Measurements from ENCODE around the gene TRAF2.

TRAF2 gene

DNA sequence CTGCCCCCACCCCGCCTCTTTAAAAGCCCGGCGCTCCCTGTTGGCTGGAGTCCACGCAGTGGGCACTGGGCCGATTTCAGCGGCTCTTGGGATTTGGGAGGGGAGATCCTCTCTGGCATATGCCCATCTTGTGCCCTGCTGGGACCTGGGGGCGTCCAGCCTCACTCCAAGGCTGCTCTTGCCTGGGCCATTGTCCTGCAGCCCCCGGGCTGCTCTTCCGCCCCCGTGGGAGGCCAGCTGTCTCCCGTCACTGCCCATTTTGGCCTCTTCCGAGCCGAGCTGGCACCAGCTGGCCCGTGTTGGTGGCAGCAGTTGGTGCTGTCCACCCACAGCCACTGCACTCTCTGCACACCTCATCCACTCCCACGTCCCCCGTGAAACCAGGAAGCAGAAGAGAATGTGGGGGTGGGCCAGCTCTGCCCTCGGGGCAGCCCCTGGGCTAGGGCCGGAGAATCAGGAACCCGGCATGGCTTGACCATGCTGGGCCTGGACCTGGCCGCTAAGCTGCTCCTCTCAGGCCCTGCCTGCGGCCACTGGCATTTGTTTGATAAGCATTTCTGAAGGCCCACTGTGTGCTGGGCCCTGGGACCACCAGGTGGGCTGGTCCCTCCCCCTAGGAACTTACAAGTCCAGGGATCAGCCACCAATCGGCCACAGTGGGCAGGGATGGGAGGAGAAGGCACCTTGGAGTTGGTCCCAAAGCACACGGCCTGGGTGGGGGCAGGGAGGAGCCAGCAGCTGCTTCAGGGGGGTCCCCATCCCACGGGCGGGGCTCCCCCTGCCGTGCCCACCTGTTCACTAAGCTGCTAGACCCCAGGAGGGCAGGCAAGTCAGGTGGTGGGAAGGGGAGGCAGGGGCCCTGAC lies 60.9 kb downstream of the TRAF2 start:
- TF ChIP-seq, protein P1, sequence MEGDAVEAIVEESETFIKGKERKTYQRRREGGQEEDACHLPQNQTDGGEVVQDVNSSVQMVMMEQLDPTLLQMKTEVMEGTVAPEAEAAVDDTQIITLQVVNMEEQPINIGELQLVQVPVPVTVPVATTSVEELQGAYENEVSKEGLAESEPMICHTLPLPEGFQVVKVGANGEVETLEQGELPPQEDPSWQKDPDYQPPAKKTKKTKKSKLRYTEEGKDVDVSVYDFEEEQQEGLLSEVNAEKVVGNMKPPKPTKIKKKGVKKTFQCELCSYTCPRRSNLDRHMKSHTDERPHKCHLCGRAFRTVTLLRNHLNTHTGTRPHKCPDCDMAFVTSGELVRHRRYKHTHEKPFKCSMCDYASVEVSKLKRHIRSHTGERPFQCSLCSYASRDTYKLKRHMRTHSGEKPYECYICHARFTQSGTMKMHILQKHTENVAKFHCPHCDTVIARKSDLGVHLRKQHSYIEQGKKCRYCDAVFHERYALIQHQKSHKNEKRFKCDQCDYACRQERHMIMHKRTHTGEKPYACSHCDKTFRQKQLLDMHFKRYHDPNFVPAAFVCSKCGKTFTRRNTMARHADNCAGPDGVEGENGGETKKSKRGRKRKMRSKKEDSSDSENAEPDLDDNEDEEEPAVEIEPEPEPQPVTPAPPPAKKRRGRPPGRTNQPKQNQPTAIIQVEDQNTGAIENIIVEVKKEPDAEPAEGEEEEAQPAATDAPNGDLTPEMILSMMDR (IDR thresholded peaks at IDR 0.05; ENCODE audit: insufficient read depth, missing control alignments), result no peak
- no peak for FAIRE-seq
- DNase-seq (ENCODE audit: insufficient read length, low spot score), result no peak

- FAIRE-seq (no peak), DNase-seq (ENCODE audit: insufficient read length, low spot score) (no peak)
- TF ChIP-seq, protein P1 (IDR thresholded peaks at IDR 0.05; ENCODE audit: insufficient read depth, missing control alignments), result peak; percentile 35
Measured at GRCh38 chr9:136947955-136948510, 61.7 kb downstream of the TRAF2 start.

DNA sequence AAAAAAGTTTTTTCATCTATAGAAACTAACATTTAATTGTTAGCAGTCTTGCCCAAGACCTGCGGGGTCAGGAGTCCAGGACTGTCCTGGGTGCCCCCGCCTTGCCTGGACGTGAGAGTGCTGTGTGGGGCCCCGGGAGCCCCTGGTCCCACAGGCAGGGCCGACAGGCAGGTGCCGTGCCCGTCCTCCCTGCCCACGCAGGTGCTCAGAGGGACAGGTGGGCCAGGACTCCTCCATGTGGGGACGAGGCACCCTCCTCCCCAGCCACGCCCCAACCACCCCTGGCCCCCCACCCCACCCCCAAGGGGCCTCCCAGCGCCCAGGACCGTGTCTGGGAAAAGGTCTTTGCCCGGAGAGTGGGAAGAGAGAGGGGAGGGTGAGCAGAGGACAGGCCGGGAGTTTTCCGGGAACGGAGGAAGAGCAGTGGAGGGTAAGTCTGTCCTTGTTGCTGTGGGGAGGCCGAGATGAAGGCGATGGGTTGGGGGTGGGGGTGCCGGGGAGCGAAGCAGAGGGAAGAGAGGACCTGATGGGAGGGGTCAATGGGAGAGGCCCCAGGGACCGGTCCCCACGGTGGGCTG lies 63.0 kb downstream of the TRAF2 start:
- no peak for DNase-seq (ENCODE audit: insufficient read length, low spot score)
- FAIRE-seq, result no peak
- TF ChIP-seq, protein P1 (IDR thresholded peaks at IDR 0.05; ENCODE audit: insufficient read depth, missing control alignments), result no peak

- FAIRE-seq, result no peak
- TF ChIP-seq, protein P1 (IDR thresholded peaks at IDR 0.05; ENCODE audit: insufficient read depth, missing control alignments), result no peak
- peak; percentile 100 for DNase-seq (ENCODE audit: insufficient read length, low spot score)
Measured at GRCh38 chr9:136949817-136950655, 63.7 kb downstream of the TRAF2 start.

GRCh38 chr9:136950656-136951276 lies 64.5 kb downstream of the TRAF2 start:
- TF ChIP-seq, protein P1 (IDR thresholded peaks at IDR 0.05; ENCODE audit: insufficient read depth, missing control alignments), result no peak
- FAIRE-seq (no peak), DNase-seq (ENCODE audit: insufficient read length, low spot score) (no peak)

GRCh38 chr9:136951541-136952320 lies 65.4 kb downstream of the TRAF2 start, which contains the start of gene LCN12:
Gene LCN12, plus strand, starts transcription at chr9:136952273. Its CDS starts 55 bp downstream, at chr9:136952328.
- no peak for DNase-seq (ENCODE audit: insufficient read length, low spot score)
- FAIRE-seq, result no peak
- TF ChIP-seq, protein P1 (IDR thresholded peaks at IDR 0.05; ENCODE audit: insufficient read depth, missing control alignments), result no peak
